ENCODE measurements around the gene RAB7A.

The RAB7A gene

GRCh38 chr3:128794067-128794768, 68.2 kb downstream of the RAB7A start:
- no peak for DNase-seq

GRCh38 chr3:128794770-128795649, 69.0 kb downstream of the RAB7A start:
- DNase-seq: peak; percentile 52 to 76

GRCh38 chr3:128799653-128800052, 73.7 kb downstream of the RAB7A start:
- DNase-seq: no peak

DNA sequence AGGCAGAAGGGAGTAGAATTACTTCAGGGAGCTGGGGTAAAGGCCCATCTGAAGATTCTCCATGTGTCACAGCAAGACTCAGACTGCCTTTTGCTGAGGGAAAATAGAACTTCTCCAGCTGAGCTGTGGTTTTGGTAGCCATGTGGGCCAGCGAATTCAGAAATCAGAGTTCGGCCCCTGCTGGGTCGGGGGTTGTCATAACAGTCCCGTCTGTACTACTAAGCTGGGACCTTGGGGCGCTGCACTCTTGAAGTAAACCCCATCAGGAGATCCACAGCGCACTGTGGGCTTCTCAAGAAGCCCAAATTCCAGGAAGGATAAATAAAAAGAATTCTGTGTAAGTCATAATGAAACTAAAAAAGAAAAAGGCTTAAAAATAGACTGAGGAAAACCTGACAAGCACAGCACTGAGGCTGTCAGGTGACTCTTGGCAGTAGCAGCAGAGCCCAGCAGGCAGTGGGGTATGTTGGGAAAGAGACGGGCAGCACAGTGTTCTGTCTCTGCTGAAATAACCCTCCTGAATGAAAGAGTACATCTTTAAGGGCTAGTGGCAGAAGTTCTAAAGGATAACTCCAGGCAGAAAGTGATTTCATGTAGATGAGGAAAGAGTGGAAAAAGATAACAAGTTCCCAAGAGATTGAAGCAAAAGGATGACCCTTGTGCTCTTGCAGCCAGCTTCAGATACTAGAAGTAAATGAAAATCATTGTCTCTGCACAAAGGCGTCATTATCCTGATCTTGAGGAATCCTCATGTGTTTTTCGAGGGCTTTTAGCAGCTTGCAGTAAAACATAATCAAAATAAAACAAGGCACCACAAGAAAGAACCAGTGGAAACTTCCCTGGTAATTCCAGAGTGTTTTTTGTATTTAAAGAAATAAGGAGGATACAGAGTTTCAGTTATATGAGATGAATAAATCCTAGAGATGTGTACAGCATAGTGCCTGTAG, 74.5 kb downstream of the RAB7A start:
- DNase-seq: no peak

DNA sequence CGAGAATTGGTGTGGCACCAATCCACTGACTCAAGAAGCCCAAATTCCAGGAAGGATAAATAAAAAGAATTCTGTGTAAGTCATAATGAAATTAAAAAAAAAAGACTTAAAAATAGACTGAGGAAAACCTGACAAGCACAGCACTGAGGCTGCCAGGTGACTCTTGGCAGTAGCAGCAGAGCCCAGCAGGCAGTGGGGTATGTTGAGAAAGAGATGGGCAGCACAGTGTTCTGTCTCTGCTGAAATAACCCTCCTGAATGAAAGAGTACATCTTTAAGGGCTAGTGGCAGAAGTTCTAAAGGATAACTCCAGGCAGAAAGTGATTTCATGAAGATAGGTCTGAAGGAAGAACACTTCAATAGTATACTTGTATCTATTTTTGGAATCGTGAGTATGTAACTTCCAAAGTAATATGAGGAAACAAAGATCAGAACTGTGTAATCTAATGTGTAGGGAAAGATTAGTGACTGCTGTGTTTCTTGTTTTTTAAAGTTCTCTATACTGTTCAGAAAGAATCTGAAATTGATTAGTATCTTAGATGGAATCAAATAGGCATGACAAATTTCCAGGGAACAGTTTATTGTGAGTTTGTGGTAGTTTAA, 75.9 kb downstream of the RAB7A start:
- DNase-seq: no peak

DNA sequence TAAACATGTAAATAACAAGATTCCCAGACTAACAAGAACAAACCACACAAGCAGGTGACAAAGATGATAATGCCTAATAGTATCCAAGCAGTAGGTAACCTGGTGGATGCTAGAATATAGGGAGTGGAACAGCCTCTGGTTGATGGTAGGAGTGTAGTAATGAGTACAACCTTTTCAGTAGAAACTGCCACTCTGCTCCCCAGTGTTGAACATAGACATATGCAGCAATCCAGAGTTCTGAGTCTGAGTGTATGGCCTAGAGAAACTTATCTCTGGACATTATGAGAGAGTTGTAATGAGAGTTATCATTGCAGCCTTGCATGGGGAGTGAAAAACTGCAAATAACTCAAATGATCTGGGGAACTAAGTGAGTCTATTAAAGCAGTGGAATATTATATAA, 77.3 kb downstream of the RAB7A start:
- DNase-seq: no peak

- DNase-seq: no peak
These were observed 78.2 kb downstream of the RAB7A start for GRCh38 chr3:128804017-128804810.

DNA sequence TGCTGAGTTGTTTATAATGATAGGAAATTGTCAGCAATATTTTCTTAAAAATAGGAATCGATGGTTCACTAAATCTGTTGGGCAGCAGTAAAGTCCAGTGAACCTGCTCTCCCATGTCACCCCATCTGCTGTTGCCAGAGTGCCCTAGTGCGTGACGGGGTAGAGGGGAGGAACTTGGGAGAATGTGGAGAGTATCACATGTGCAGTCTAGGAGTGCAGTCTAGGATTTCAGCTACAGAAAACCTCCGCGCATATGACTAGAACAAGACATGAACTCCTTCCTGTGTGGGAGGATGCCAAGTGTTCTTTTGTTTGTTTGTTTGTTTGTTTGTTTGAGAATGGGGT, 78.8 kb downstream of the RAB7A start:
- DNase-seq: no peak

DNA sequence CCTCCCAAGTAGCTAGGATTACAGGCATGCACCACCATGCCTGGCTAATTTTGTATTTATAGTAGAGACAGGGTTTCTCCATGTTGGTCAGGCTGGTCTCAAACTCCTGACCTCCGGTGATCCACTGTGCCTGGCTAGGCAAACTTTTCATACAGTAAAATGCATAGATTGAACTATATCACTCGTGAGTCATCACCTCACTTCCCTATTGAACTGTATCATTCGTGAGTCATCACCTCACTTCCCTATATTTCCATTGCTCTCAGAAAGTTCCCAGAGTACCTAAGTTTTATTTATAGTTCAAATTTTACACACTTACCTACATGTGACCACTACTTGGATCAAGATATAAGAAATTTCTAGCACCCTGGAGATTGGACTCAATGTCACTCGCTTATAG, 79.8 kb downstream of the RAB7A start:
- DNase-seq: no peak

DNA sequence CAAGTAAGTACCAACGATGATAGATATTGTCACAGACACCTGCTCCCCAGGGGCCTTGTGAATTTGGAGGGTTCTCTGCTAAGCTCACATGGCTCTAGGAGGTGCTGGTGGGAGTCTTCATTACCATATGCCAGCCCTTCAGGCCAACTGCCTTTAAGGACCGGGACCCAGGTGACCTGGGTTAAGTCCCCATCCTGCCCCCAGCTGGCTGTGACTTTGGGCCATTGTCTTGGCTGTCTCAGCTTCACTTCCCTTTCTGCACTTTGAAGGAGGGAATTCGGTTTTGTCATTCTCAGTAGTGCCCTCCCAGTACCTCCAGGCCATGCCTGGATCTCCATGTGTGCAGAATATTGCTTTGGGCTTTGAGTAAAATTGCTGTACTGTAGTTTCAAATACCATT, 80.6 kb downstream of the RAB7A start:
- no peak for DNase-seq

- DNase-seq: no peak
These were observed 81.3 kb downstream of the RAB7A start for GRCh38 chr3:128807186-128807830.

DNA sequence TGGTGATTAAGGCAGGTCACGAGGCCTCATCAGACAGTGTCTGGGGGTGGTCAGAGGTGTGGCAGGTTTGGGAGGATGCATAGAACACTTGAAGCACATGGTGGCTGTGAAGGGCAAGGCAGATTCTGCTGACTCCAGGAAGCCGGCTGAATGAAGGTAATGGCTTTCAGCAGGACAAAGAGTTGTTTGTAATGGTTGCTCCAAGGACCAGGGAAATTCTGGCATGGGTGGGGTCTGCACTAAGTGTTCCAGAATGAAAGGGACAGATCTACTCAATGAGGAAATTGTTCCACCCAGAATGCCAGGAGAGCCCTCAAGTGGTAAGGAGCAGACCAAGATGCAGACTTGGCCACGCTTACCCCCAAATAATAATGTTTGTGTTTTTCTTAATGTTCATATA, 82.7 kb downstream of the RAB7A start:
- DNase-seq: no peak

DNA sequence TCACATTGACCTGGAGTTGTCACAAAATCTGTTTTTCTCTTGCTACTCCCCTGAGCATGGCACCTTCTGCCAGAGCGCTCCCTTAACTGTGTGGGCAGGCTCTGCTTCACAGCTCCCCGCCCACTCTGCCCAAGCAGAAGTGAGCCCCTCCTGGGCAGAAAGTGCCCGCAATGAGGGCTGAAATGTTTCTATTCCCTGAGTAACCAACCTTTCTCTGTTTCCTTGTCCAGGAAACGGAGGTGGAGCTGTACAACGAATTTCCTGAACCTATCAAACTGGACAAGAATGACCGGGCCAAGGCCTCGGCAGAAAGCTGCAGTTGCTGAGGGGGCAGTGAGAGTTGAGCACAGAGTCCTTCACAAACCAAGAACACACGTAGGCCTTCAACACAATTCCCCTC, 87.1 kb downstream of the RAB7A start:
- no peak for DNase-seq

- DNase-seq: no peak
These were observed 88.1 kb downstream of the RAB7A start for GRCh38 chr3:128814060-128814459.

- no peak for DNase-seq
These were observed 88.7 kb downstream of the RAB7A start for GRCh38 chr3:128814519-128815317.

- DNase-seq: no peak
These were observed 89.5 kb downstream of the RAB7A start for GRCh38 chr3:128815318-128816064.

DNA sequence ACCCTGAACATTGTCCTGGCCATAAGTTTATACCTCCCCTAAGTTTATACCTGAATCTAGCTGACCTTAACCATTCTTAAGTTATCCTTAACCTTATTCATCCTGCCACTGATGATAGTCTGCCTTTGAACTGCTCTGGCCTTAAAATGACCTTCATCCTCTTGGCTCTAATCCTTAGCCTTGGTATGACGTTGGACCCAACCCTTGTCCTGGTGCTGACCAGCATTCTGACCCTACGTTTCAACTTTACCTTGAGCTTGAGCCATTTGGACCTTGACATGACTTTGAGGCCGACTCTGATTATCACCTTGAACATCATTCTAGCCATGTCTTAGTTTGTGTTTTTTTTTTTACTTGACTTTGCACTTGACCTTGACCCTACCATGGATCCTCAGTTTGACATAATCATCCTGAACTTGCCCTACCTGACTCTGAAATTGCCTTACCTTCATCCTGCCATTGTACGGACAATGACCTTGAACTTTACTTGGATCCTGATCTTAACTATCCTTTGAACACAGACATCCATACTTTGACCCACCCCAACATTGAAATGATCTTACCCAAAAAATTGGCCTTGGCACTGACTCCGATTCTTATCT, 92.3 kb downstream of the RAB7A start:
- no peak for DNase-seq

DNA sequence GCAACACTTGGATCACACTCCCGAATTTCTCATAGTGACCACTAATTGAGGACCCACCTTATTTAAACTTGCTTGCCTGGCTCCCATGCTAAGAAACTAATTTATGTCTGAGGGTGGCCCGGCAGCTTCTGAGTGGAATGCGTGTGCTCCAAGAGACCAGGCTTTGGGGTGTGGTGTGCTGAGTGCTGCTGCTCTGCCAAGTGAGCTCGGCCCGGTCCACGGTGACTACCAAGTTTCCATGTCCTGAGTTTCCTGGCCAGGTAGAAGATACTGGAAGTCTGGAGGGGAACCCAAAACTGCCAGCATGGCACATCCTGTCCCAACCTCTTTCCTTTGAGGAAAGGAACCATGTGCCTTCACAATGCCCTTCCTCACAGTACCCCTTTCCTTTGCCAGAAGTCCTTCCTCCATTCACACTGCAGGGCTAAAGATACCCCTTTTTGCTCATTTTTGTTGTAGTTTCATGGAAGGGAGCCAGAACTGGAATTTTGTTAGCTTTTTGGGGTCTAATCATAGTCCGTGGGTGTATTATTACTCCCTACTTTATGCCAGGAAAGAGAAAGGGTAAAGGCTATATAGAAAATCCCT, 94.4 kb downstream of the RAB7A start:
- DNase-seq: no peak

DNA sequence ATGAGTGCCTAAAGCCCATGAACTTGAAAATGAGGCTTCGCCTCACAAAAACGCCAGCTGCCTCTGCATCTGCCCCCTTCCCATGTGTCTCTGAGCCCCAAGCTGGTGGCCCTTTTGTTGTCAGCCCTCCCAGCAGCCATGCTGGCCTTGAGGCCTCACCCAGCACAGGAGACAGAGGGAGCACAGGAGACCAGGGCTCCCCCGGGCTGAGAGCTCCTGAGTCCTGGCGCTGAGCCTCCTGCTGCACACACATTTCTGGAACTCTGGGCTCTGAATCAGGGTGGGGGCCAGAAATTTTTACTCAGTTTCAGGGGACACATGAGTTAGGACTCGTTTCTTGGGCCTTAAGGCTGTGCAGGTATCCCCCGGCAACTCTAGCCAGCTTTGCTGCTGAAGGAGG, 97.0 kb downstream of the RAB7A start:
- no peak for DNase-seq
